Stimulated activated CD4-positive, alpha-beta T cell treated with anti-CD3 and anti-CD28 coated beads, Interleukin-12 subunit alpha, Interleukin-12 subunit beta, amount 100 ng/mL, for 4 hours (primary cell): ENCODE measurements around the gene EDEM3.
"Not testable (repeated sequence)": the region's sequence is repeated elsewhere in the genome, so short reads cannot be mapped to it uniquely, and the experiment has no call there.

Source experiments
- DNase-seq: peaks from one replicate; pipeline ENCODE4 v3.0.0-alpha.2; 2020

The EDEM3 gene

DNA sequence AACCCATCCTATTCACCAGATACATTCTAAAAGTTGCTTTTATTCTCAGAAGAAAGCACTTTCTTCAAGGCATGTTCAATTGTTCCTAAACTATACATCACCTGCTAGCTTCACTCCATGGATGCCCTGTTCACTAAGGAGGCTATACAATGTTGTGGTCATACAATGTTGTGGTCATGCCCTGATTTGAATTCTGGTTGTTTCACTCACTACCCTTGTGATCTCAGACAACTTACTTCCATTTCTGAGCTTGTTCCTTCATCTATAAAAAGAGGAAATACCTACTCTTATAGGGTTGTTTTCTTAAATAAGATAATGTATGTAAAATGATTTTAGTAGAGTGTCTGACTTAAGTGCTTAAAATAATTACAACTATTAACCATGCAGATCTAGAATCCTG, 19.7 kb downstream of the EDEM3 start:
- no peak for DNase-seq

DNA sequence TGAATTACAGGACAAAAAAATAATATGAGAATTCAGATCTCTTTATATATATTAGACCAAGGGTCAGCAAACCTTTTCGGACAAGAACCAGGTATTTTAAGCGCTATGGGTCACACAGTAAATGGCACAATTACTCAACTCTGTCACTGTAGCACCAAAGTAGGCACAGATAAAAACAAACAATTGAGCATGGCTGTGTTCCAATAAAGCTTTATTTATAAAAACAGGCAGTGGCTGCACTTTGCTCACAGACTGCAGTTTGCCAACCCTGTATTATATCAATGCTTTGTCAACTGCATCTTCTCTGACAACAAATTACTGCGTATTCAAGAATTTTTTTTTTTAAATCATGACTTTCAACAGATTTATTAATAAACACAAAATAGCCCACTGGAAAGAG, 29.8 kb downstream of the EDEM3 start:
- no peak for DNase-seq

DNA sequence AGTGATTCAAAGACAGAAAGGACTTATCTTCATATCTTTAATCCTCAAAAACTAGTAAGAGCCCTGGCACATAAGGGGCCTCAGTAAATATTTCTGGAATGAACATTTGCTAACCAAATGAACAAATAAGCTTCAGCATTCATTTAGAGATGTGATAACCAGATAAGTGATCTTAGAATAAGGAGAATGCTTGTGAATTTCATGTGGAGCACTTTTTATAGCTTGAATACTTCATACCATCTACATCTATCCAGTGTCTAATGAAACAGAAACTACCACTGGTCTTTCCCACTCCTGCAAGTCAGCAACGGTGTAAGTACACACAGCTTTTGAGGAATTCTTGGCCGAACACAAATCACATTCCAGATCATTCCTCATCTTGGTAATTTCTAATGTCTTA, 38.5 kb downstream of the EDEM3 start:
- DNase-seq: no peak

DNA sequence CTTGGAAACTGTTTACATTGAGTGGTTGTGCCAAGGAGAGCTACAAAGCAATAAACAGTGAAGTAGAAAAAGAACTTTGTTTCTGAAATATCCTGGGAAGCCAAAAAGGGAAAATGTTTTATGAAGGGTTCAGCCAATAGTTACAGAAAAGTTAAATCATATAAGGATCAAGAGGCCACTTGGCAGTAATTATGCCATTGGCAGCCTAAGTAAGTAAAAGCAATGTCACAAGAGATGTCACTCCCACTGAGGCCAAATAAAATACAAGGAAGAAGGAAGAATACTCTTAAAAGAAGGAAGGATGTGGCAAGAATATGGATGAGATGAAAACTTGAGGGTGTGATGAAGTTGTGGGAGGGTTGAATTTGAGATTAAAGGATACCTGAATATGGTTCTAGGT, 45.2 kb downstream of the EDEM3 start:
- no peak for DNase-seq

DNA sequence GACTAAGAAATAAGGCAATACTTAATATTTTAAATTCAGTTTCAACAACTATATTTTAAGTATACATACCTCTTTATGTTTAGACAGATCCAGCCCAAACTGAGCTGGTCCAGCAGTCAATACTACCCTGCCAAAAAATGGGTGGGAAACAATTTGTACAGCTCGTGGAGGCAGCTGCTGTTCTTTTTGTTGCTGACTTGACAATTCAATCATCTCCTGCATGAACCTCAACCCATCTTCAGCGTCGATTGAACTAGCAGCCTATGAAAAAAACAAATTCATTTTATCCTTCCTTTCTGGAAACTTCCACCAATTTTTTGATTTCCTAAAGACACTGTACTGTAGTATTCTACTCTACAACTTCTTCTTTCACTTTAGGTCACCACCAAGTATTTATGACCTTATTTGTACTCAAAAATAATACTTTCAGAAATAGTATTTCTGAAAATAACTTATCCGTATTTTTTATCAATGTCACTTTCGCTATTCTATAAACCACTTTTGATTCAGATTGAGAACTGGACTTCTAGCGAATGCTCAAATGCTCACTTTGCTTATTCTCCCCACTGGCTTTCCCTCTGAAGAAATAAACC, 46.5 kb downstream of the EDEM3 start:
- no peak for DNase-seq

DNA sequence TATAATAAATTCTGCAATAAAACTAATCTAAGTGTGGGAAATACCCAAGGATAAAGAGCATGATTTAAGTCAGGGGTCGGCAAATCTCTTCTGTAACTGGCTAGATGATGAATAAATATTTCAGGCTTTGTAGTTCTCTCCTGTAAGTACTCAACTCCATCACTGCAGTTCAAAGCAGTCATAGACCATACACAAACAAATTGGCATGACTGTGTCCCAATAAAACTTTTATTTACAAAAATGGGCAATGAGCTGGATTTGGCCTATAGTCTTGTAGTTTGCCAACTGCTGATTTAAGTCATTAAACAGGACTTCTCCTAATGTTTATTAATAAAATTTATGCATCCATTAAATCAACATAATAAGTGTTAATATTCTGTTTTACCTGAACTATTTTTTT, 49.4 kb downstream of the EDEM3 start:
- no peak for DNase-seq

DNA sequence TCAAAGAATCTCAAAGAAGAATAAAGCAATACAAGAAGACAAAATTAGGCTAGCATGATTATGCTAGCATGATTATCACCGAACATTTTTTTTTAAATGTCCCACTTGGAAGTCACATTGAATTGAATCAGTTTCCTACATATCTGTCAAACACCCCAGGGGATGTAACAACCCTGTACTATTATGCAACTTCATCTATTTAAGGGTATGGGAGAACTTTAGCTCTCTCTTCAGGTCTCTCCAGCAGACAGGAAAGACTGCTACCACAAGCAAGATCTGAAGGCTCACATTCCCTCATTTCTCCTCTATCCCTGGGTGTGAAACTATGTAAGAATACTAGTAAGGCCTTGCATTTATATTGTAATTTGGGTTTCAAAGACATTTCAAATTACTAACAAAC, 52.8 kb downstream of the EDEM3 start:
- DNase-seq: no peak

DNA sequence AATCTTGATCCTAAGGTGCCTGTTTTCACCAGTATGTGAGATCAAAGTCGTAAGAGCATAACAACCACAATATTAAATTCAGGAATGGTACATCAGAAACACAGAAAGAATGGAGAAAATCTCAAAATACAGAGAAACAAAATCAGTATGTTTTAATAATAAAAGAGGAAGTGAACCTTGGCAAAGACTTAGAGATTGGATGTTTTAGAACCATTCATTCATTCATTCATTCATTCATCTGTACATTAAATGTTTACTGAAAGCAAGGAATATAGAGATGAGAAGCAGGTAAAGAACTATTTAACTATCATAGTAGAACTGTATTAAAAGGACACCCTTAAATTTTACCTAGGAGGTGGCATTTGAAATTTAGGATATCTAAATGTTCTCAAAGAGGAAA, 55.7 kb downstream of the EDEM3 start:
- DNase-seq: no peak

DNA sequence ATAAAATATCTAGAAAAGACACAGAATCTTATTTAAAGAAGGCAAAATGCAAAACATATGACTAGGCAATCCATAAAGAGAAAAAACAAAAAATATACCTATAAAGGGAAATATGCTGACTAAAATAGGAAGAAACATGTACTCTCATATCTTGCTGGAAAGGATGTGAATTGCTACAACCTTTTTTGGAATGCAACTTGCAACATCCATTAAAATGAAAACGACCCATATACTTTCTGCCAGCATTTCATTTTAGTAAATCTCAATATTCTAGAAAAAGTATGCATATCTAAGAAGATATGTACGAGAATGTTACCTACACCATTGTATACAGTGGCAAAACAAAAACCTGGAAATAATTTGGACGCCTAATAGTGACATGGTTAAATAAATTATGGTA, 56.6 kb downstream of the EDEM3 start:
- DNase-seq: no peak

DNA sequence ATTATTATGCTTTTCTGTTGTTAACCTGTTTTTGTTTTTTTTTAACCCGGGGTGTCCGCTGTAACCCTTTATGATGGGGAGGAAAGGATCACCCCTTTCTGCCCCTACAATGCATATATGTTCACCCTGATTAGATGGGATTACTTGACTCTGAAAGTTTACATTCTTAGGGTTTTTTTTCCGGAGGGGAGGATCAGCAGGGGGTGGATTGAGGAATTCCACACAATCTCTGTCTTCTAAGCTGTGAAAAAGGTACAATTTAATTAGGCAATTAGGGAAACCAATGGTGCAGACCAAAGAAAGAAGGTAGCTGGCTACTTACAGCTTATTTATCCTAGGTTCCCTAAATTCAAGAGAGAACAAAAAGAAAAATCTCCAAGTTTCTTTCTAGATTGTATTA, 58.3 kb downstream of the EDEM3 start:
- DNase-seq: no peak

DNA sequence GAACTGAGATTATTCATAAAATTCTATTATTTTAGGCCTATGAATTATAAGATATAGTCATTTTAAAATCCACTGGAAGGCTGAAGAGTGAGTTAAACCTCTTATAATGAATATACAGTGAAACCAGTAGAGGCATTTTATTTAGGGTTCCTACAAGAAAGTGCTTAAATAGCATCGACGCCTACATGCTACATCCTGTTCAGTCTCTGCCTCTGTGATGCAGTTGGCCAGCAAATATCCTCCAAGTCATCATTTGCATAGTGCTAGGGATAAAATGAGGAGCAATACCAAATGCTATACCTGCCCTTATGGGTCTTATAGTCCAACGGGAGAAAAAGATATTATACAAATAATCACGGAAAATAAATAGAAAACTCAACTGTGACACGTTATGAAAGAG, 59.6 kb downstream of the EDEM3 start:
- no peak for DNase-seq

DNA sequence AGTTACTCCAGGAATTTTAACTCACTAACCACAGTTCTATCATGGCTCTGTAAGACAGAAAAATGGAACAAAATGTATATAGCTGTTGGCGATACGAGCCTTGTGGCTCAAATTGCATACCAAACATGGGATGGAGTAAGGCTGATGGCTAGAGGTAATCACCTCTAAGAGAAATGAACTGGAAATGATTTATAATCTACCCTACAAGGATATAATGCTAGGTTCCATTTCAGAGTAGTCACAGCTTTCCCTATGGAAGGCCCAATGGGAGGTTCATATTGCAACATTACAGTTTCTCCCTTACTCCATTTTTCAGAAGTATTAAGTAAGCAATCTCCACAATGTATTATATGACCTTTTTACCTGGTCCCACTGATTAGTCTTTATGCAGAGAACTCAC, 61.6 kb downstream of the EDEM3 start:
- no peak for DNase-seq

DNA sequence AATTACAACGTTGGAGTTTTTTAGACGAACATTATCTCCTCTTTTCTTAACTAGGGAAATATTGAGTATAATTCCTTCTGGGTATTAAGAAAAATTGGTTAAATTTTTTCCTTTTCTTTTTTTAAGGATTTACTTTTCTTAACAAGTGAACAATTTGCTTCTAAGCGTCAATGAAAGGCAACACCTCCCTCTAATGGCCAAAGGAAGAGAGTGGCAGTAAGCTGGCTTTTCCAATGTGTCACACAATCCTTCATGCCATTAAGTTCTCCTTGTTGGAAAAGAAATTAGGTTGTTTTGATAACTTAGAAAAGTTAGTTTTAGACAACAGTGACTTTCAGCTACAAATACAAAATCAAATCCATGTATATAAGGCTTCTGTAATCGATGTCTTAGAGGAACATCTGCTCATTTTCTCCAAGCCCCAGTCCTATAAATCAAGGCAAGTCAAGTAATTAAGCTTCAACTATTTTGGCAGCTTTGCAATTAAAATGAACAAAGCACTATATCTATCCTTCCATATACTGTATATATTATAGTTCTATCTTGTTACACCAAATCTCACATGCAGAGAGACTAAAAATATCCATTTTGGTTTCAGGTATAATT, 62.8 kb downstream of the EDEM3 start:
- no peak for DNase-seq

DNA sequence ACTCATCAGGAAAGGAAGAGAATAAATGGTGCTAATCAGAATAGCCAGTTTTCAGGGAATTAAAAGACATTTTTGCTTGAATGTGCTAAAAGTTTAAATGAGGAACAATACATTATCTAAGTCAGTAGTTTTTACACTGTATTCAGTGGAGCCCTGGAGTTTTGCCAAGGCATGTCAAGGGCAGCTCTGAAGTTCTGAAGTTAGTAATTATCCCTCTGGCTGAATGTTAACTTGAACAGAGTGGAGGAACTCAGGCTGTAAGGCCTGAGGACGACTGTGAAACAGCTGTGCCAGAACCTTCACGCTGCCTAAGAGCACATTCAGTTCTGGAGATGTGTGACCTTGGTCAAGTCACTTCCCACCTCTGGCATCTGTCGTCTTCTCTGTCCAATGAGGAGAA, 68.1 kb downstream of the EDEM3 start:
- no peak for DNase-seq

DNA sequence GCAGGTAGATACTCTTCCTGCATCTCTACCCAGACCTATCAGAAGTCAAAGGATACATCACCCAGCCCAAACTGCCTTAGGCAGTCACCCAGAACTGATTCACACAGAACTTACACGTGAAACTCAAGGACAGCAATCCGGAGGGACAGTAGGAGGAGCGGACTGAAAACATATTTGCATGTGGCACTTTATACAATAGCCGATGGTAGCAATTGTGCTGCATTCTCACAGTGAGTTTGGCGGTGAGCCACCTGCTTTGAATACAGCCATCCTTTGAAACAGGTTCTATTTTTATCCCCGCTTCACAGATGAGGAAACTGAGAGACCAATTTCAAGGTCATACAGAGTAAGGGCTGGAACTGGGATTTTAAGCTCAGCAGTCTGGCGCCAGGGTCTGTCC, 69.5 kb downstream of the EDEM3 start:
- DNase-seq: no peak

DNA sequence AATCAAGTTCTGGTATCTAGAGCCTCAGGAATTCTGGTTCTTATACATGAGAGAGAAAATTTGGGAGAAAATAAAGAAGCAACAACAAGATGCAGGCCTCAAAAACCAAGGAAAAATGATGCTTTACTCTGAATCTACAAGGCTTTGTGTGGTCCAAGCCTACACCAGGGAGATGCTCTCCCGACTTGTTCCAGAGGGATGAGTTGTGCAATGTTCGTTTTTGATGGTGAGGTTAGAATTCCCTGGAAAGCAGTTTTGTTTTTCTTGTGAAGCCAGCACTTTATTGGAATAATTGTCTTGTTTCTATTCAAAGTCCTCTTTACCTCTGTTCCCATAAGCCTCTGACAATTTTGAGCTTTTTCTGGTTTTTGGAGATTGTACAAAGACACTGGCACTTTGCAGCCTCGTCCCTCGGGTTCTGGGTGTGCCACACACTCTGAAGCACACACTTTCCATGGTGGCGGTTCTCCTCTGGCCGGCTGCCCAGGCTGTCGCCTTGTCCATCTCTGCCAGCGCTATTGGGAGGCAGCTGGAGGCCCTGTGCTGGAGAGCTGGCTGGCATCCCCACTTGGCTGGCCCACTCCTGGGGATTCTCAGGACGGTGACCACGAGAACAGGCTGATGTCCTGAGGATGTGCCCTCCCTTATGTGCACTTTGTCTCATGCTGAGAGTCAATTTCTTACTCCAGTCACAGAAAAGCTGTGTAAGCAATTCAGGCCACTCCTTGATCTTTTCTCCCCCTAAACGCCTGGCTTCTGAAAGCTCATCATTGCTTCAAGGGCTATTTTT, 70.2 kb downstream of the EDEM3 start:
- no peak for DNase-seq

DNA sequence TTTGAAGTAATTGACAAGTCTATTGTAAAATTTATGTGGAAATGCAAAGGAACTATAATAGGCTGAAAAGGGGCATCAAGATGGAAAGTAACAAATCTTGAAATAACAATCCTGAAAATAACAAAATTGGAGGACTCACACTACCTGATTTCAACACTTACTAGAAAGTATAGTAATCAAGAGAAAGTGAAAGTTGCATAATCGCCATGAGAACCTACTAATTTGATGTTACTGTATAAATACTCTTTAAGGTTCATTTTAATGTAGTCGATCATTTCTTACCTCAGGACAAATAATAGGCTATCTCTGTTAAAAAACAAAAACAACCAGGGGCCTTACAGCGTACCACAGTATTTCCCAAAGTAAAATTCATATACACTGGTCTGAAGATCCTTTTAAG, 71.7 kb downstream of the EDEM3 start:
- DNase-seq: no peak

DNA sequence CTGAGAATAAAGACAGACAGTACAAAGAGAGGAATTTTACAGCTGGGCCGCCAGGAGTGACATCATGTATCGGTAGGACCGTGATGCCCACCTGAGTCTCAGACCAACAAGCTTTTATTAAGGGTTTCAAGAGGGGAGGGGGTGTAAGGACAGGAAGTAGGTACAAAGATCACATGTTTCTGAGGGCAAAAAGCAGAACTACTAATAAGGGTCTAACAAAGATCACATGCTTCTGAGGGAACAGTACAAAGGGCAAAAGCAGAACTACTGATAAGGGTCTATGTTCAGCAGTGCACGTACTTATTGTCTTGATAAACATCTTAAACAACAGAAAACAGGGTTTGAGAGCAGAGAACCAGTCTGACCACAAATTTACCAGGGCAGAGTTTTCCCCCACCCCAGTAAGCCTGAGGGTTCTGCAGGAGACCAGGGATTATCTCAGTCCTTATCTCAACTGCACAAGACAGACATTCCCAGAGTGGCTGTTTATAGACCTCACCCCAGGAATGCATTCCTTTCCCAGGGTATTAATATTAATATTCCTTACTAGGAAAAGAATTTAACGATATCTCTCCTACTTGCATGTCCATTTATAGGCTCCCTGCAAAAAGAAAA, 73.9 kb downstream of the EDEM3 start:
- DNase-seq: not testable (repeated sequence)

DNA sequence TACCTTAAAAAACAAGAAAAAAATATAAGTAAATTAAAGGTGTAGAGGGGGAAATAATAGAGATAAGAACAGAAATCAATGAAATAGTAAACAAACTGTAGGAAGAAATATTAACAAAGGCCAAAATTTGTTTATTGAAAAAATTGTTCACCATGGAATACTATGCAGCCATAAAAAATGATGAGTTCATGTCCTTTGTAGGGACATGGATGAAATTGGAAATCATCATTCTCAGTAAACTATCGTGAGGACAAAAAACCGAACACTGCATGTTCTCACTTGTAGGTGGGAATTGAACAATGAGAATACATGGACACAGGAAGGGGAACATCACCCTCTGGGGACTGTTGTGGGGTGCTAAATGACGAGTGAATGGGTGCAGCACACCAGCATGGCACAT, 75.2 kb downstream of the EDEM3 start:
- not testable (repeated sequence) for DNase-seq

DNA sequence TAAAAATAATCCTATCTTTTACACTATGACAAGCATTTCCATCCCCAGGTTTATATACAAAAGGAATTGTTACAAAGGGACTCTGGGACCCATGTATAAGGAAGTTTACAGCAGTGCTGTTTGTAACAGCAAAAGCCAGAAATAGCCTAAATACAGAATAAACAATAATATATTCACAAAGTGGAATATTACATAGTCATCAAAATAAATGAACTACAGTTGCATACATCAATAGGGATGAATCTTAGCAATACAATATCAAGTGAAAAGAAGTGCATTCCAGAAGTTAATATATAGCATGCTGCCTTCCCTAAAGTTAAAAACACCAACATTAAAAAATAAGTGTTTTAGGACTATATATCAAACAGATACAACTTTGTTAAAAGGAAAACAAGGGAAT, 77.3 kb downstream of the EDEM3 start:
- no peak for DNase-seq

DNA sequence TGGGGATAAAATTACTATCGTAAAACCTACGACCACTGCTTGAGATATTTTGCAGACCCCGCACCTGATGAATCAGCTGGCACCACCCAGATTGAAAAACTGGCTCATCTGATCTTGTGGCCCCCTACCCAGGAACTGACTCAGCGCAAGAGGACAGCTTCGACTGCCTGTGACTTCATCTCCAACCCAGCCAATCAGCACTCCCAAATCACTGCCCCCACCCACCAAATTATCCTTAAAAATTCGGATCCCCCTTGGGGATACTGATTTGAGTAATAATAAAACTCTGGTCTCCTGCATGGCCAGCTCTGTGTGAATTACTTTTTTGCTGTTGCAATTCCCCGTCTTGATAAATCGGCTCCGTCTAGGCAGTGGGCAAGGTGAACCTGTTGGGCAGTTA, 81.4 kb downstream of the EDEM3 start:
- no peak for DNase-seq

DNA sequence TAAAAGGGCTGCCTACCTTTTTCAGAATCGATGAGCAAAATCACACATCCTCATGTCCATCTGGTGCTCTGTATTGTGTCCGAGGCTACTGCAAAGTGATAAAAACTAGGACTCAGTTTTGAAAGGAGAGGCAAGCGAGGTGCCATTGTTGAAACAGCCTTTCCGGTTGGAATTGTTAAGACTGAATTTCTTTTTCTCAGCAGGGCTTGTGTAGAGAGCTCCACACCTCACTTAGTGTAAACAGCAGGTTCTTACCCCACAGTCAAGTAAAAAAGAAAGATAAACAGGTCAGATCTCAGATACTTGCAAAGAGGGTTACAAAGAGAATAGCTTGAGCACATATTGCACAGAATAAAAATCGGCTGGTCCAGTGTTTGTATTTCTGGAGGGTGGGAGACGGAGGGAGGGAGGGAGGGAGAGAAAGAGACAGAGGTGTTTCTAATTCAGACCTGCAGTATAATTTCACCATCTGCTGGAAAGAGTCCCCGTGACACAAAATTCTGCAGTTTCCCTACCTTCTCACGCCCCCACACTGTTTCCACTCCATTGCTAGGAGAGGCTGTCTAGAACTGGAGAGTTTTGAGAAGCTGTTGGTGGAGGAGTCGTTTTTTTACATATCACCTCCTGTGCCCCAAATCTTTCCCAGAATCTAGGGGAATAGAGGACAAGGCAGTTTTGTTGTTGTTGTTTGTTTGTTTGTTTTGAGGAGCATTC, 82.5 kb downstream of the EDEM3 start:
- DNase-seq: no peak

DNA sequence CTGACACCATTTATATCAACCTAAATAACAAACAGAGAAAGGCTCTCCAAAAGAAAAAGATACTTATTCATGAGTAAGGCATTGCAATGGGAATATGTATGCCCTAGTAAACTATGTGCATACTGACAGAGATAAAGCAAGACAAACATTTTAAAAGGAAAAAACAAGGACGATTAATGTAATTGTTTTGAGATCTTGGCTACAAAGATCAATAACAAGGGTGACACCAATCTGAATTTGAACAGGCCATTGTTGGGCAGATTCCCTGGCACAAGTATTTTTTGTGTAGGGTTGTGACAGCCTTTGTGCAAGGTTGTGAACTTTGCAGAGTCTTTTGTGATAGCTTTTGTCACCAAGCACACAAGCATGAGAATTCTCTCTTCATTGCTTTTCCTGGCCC, 85.3 kb downstream of the EDEM3 start:
- DNase-seq: no peak

DNA sequence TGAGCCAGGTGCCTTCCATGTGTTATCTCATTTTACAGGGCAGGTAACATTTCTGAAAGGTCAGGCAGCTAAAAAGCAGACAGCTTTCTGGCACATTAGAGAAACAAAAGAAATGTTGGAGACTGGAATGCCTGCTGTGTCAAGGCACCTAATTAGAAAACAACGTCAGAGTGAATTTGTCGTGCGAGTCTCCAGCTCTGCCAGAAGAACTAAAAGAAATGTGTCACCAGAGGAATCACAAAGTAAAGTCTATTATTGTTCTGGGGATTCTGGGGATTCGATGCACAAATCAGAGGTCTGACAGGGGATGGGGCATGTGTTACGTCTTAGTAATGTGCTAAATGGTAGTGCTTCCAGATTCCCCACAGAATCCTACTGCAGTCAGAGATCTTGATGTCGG, 89.3 kb downstream of the EDEM3 start:
- DNase-seq: no peak
